ENCODE measurements around the gene CCDC92.
"Not testable (repeated sequence)": the region's sequence is repeated elsewhere in the genome, so short reads cannot be mapped to it uniquely, and the experiment has no call there.

CCDC92 gene

GRCh38 chr12:123935956-123936355 is 36.7 kb downstream of the CCDC92 start:
- DNase-seq = no peak

GRCh38 chr12:123934829-123935228 is 37.8 kb downstream of the CCDC92 start:
- no peak for DNase-seq

DNA sequence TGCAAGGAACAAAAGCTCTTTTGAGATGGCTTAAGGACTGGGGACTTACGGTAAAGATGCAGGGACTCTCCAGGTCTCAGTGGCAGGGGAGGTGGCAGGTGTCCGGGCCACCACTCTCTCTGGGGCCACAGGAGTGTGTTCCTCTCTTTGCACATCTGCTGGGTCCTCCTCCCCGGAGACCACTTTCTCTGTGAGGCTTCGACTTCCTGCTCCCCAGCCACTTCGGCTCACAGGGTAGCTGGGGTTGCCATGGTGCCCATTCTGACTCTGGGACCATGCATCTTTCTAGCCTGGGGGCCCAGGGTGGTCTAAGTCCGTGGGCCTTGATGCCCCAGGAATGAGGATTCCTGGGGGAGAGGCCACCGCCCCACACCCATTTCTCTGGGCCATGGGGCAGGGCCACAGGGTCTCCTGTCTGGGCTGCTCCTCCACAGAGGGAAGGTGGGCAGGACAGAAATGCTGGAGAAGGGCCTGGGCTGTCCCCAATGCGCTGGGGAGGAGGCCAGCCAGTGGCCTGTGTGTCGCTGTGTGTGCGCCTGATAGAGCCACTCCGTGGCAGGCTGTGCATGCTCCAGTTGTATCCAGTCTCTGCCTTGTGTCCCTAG is 38.5 kb downstream of the CCDC92 start:
- DNase-seq = no peak

GRCh38 chr12:123933214-123933613 is 39.4 kb downstream of the CCDC92 start:
- DNase-seq = no peak

DNA sequence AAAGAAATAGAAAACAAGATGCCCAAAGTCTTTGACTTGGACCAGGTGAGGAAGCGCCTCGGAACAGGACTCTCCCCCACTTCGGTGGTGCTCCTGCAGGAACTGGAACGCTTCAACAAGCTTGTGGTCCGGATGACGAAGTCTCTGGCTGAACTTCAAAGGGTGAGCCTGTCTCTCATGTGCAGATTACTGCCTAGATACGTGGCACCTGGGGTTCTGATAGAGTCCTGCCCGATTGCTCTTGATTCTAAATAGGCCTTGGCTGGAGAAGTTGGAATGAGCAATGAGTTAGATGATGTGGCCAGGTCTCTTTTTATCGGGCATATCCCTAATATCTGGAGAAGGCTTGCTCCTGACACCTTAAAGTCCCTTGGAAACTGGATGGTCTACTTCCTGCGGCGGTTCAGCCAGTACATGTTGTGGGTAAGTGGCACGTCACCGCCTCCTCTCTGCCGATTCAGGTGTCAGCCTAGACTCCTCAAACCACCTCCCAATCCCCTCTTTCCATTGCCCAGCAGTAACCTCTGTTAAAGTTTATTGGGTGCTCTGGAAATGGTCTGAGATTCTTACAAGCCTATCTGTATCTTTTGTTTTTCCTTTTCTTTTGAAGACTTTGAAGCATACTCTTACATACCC is 40.8 kb downstream of the CCDC92 start:
- DNase-seq = no peak

DNA sequence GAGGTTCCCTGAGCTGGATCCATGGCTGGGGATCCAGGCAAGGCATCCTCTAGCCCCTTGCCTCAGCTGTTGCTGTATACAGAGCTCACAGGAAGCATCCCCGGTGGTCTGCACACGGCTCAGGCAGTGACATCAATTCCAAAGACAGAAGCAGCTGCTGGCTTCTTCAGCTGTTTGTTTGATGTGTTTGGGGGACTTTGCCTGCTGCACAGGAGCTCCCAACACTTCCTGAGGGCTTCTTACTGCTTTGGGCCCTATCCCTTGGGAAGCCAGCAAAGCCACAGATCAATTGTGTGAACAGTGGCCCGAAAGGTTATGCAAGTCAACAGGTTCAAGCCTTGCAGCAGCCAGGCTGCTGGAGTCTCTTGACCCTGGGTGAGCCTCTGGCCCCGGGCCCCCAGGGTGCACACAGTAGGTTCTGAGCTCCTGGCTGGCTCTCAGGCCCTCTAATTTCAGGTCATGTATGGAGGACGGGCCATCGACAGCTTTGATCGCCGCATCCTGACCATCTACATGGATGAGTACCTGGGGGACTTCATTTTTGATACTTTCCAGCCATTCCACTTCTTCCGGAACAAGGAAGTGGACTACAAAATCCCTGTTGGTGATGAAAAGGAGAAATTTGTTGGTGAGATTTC is 42.6 kb downstream of the CCDC92 start:
- no peak for DNase-seq

- DNase-seq = no peak
Measured at GRCh38 chr12:123928897-123929296, 43.7 kb downstream of the CCDC92 start.

DNA sequence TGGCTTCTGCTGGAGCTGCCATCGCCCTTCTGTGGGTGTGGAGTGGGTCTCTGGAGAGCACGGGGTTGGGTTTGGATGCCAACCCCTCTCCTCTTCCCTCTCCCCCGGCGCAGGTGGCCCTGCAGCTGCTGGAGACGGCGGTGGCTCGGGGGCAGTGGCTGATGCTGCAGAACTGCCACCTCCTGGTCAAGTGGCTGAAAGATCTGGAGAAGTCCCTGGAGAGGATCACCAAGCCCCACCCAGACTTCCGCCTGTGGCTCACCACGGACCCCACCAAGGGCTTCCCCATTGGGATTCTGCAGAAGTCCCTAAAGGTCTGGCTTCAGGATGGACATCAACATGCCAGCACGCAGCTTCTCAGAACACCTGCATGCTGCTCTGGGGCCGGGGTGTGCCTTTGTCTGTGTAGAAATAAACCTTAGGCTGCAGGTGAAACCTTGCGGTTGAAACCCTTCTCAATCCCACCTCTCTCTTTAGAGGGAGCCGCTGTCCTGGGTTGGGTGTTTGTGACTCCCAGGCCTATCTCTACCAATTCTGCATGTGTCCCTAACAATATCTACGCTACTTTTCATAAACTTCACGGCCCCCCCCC is 44.3 kb downstream of the CCDC92 start:
- DNase-seq = peak; percentile 8

- no peak for DNase-seq
Measured at GRCh38 chr12:123924539-123924938, 48.1 kb downstream of the CCDC92 start.

DNA sequence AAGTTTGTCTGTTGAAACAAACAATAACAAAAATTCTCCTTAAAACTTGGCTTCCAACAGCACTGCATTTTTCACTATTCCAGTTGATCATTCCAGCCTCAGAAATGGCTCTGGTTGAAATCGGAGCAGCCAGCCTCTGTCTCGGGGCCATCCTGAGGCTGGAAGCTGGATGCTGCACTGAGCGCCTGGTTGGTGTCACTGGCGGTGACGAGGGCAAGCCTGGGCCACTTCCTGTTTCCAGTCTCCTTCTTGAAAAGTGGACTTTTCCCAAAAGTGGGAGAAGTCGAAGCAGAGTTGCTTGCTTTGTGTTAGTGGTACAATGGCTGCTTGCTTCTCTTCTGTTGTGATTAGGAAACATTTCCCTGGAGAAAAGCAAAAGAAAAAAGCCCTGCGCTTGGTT is 48.7 kb downstream of the CCDC92 start:
- no peak for DNase-seq

- no peak for DNase-seq
Measured at GRCh38 chr12:123923038-123923437, 49.6 kb downstream of the CCDC92 start.

DNA sequence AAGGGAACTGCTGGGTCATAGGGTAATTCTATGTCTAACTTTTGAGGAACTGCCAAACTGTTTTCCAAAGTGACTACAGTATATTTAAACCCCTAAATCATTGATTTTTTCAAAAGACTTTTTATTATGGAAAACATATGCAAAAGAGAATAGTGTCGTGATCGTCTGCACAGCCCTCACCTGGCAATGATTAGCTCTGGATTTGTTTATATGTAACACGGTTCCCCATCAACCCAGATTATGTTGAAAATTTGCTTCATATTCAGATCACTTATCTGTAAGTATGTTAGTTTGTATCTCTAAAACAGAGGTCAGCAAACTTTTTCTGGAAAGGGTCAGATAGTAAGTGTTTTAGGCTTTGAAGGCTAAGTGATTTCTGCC is 52.7 kb downstream of the CCDC92 start:
- DNase-seq = no peak

GRCh38 chr12:123917337-123917850 is 55.2 kb downstream of the CCDC92 start:
- DNase-seq = no peak

GRCh38 chr12:123916729-123917128 is 55.9 kb downstream of the CCDC92 start:
- no peak for DNase-seq

DNA sequence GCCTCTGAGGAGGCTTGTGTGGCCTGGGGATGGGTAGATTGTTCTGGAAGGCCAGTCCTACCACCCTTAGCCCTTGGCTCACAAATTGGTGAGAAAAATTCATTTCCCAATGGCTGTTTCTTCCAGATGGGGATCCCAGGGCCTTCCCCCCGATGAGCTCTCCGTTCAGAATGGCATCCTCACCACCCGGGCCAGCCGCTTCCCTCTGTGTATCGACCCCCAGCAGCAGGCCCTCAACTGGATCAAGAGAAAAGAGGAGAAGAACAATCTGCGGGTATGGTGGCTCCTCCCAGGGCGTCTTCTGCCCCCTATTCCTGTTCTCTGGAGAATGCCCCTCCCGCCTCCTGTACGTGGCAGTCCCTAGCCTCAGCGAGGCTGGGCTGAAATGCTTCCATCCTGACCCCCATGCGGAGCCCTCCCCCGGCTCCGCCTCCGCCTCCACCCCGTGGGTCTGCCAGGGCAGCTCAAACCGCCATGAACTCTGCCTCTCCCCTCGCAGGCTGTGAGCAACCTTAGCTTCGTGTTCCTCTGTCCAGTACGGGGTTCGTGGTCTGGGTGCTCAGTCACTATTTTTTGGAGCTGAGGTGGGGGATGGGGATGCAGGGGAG is 57.8 kb downstream of the CCDC92 start:
- DNase-seq = no peak

DNA sequence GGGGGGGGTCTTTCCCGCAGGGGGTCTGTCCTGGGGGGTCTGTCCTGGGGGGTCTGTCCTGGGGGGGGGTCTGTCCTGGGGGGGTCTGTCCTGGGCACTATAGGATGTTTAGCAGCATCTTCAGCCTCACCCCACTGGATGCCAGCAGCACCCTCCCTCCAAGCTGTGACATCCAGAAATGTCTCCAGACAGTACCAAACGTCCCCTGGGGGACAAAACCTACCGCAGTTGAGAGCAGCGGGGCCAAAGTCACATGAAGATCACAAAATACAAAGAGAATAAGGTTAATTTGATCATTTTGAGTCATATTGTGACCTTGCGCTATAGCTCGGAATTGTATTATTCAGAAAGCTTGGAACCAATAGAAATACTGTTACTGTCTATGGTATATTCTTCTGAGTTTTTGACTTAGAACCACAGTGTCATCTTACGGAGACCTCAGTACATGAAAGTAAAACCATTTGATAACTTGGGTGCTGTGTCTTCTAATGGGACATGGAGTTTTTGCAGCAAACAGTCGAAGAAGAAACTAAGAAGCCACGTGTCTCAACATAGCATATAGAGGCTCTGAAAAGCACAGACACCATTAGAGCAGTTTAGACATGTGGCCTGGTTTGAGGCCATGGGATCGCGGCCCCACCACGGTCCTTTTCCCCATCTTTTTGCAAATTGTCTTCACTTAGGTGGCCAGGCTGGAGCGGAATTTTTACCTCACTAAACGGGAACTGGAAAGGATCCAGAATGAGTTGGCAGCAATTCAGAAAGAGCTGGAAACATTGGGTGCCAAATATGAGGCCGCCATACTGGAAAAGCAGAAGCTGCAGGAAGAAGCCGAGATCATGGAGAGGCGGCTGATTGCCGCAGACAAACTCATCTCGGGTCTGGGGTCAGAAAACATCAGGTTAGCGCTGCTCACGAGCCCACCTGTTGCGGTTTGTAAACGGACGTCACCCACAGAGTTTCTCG is 59.9 kb downstream of the CCDC92 start:
- DNase-seq = peak; percentile 20

- not testable (repeated sequence) for DNase-seq
Measured at GRCh38 chr12:123911672-123912409, 60.8 kb downstream of the CCDC92 start.

DNA sequence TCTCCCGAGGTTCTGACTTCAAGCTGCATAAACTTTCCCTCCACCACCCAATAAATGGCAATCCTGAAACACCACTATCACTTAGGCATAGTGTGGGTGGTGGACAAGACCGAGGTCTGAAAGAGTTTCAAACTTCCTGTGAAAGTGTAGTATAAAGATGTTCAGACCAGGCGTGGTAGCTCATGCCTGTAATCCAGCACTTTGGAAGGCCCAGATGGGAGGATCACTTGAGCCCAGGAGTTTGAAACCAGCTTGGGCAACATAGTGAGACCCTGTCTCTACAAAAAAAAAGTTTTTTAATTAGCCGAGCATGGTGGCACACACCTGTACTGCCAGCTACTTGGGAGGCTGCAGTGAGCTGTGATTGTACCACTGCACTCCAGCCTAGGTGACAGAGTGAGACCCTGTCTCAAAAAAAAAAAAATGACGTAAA is 61.9 kb downstream of the CCDC92 start:
- no peak for DNase-seq

GRCh38 chr12:123910057-123910456 is 62.6 kb downstream of the CCDC92 start:
- DNase-seq = no peak

- DNase-seq = no peak
Measured at GRCh38 chr12:123908884-123909725, 63.5 kb downstream of the CCDC92 start.

All from COR-L47 (cell line).